ENCODE measurements around the gene RAB3GAP1. TPM values are rescaled to one million over a fixed set of nuclear protein-coding genes. Genes with fewer than 3 reads are reported as not detected.

Gene RAB3GAP1
- total and polyA plus RNA-seq, 2 donors (not counting 1 experiment from before 2014, with no cell fraction given): 15.6 to 62.2 TPM

DNA sequence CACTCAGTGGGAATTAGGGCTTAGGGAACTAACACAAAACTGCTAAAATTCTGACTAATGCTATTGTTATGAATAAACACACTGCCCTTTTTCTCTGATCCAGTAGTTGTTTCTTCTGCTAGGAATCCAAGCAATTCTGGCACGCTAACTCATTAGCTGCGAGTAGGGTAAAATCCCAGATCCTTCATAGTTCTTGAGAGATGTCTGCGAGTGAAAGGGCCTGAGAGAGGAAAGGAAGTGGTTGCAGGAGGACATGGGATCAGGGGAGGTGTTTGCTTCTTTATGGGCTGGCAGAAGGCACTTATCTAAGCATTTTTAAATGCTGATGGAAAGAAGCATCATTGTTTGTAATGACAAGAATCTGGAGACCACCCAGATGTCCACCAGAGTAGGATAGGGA is 14.3 kb upstream of the RAB3GAP1 start:
- TF ChIP-seq, protein P1, sequence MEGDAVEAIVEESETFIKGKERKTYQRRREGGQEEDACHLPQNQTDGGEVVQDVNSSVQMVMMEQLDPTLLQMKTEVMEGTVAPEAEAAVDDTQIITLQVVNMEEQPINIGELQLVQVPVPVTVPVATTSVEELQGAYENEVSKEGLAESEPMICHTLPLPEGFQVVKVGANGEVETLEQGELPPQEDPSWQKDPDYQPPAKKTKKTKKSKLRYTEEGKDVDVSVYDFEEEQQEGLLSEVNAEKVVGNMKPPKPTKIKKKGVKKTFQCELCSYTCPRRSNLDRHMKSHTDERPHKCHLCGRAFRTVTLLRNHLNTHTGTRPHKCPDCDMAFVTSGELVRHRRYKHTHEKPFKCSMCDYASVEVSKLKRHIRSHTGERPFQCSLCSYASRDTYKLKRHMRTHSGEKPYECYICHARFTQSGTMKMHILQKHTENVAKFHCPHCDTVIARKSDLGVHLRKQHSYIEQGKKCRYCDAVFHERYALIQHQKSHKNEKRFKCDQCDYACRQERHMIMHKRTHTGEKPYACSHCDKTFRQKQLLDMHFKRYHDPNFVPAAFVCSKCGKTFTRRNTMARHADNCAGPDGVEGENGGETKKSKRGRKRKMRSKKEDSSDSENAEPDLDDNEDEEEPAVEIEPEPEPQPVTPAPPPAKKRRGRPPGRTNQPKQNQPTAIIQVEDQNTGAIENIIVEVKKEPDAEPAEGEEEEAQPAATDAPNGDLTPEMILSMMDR (IDR thresholded peaks at IDR 0.05): no peak
- TF ChIP-seq EZH2 (IDR thresholded peaks at IDR 0.05; ENCODE audit: borderline replicate concordance, insufficient read depth, low read depth, low read length, poor library complexity, severe bottlenecking): no peak
- ChIA-PET CTCF (no interaction called here), POLR2A (no interaction called here)
- Mint-ChIP-seq H3K27me3 (peaks cover 11% of the 10 kb centered on the region), H3K9me3 (ENCODE audit: insufficient read depth) (no peaks in the 10 kb centered on the region), H3K4me1 (no peaks in the 10 kb centered on the region), H3K4me3 (no peak overlapping the region), H3K27ac (no peak overlapping the region)
- H3K4me3 ChIP-seq (ENCODE audit: control extremely low read depth in 1 of 5, extremely low read depth in 1 of 5, insufficient read depth in 1 of 5, low read depth in 2 of 5, low read length in 4 of 5): no peak overlapping the region
- H3K36me3 ChIP-seq (replicated peaks in 1 of 2; ENCODE audit: control extremely low read depth in 1 of 2, control insufficient read depth in 1 of 2, extremely low read depth in 1 of 2, insufficient read depth in 2 of 2, low read length in 1 of 2): no peaks in the 10 kb centered on the region
- DNase-seq (no peak), ATAC-seq (ENCODE audit: low read depth) (no peak)
- no peaks in the 10 kb centered on the region for H4K20me1 ChIP-seq (ENCODE audit: control insufficient read depth, insufficient read depth, low read length, poor library complexity, severe bottlenecking)
- H3K27me3 ChIP-seq (replicated peaks in 1 of 4; ENCODE audit: control extremely low read depth in 1 of 4, control insufficient read depth in 3 of 4, insufficient read depth in 4 of 4, low read length in 3 of 4): no peaks in the 10 kb centered on the region
- no peak overlapping the region for H3K4me2 ChIP-seq (replicated peaks; ENCODE audit: low read depth, low read length, poor library complexity, severe bottlenecking)
- no peak overlapping the region for H3K27ac ChIP-seq (ENCODE audit: low read length in 2 of 2)
- H3K79me2 ChIP-seq (ENCODE audit: control insufficient read depth, insufficient read depth, low read length): no peaks in the 10 kb centered on the region
- H3K4me1 ChIP-seq (ENCODE audit: control insufficient read depth in 2 of 2, insufficient read depth in 2 of 2, low read length in 2 of 2): no peaks in the 10 kb centered on the region
- 89% methylated on average over 3 of the region's 3 CpGs for WGBS (ENCODE audit: insufficient coverage)
- no peak overlapping the region for H2AFZ ChIP-seq (ENCODE audit: insufficient read depth, low read depth, low read length, poor library complexity, severe bottlenecking)
- H3K9me3 ChIP-seq (ENCODE audit: control extremely low read depth in 1 of 3, control insufficient read depth in 2 of 3, insufficient read depth in 1 of 3, low read length in 2 of 3): no peaks in the 10 kb centered on the region
- no peak overlapping the region for H3K9ac ChIP-seq (ENCODE audit: low read length)
- intact Hi-C loops (cut with micrococcal nuclease): no loop called here

DNA sequence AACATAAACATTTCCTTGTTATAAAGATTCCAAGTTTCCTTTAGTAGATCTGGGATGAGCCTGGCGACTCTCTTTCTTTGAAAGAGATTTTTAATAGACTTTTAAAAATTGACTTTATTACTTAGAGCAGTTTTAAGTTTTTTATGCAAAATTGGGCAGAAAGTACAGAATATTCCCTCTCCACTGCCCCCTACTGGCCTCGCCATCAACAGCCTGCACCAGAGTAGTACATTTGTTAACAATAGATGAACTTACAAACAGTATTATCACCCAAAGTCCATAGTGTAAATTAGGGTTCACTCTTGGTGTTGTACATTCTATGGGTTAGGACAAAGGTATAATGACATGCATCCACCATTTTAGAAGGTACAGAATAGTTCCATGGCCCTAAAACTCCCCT is 8.7 kb upstream of the RAB3GAP1 start:
- H3K4me3 ChIP-seq (ENCODE audit: control extremely low read depth in 1 of 5, extremely low read depth in 1 of 5, insufficient read depth in 1 of 5, low read depth in 2 of 5, low read length in 4 of 5): no peak overlapping the region
- CTCF ChIA-PET: interaction anchor here (1.5 kb wide), 1 partner anchor 8 kb away, joined by 3 read pairs; the partner anchor contains the start of gene RAB3GAP1
- no peaks in the 10 kb centered on the region for H3K79me2 ChIP-seq (ENCODE audit: control insufficient read depth, insufficient read depth, low read length)
- no peak for ATAC-seq (ENCODE audit: low read depth)
- H3K36me3 ChIP-seq (replicated peaks in 1 of 2; ENCODE audit: control extremely low read depth in 1 of 2, control insufficient read depth in 1 of 2, extremely low read depth in 1 of 2, insufficient read depth in 2 of 2, low read length in 1 of 2): no peaks in the 10 kb centered on the region
- H3K4me2 ChIP-seq (replicated peaks; ENCODE audit: low read depth, low read length, poor library complexity, severe bottlenecking): no peak overlapping the region
- H3K27ac ChIP-seq (ENCODE audit: low read length in 2 of 2): no peak overlapping the region
- DNase-seq: no peak
- Mint-ChIP-seq H3K9me3 (ENCODE audit: insufficient read depth) (no peaks in the 10 kb centered on the region), H3K27ac (no peak overlapping the region), H3K4me1 (no peaks in the 10 kb centered on the region), H3K27me3 (peaks cover 18% of the 10 kb centered on the region), H3K4me3 (no peak overlapping the region)
- H2AFZ ChIP-seq (ENCODE audit: insufficient read depth, low read depth, low read length, poor library complexity, severe bottlenecking): no peak overlapping the region
- WGBS (ENCODE audit: insufficient coverage): no CpG with 5 or more reads among the region's 2 CpGs
- H3K9ac ChIP-seq (ENCODE audit: low read length): no peak overlapping the region
- TF ChIP-seq, protein P1 (IDR thresholded peaks at IDR 0.05): peak; percentile 65
- TF ChIP-seq EZH2 (IDR thresholded peaks at IDR 0.05; ENCODE audit: borderline replicate concordance, insufficient read depth, low read depth, low read length, poor library complexity, severe bottlenecking): no peak
- peaks cover 0 to 6% (median 0%) of the 10 kb centered on the region in 4 experiments for H3K27me3 ChIP-seq (replicated peaks in 1 of 4; ENCODE audit: control extremely low read depth in 1 of 4, control insufficient read depth in 3 of 4, insufficient read depth in 4 of 4, low read length in 3 of 4)
- no peaks in the 10 kb centered on the region for H3K4me1 ChIP-seq (ENCODE audit: control insufficient read depth in 2 of 2, insufficient read depth in 2 of 2, low read length in 2 of 2)
- no peaks in the 10 kb centered on the region for H4K20me1 ChIP-seq (ENCODE audit: control insufficient read depth, insufficient read depth, low read length, poor library complexity, severe bottlenecking)
- POLR2A ChIA-PET: no interaction called here
- intact Hi-C loops (cut with micrococcal nuclease): no loop called here
- H3K9me3 ChIP-seq (ENCODE audit: control extremely low read depth in 1 of 3, control insufficient read depth in 2 of 3, insufficient read depth in 1 of 3, low read length in 2 of 3): no peaks in the 10 kb centered on the region
